Right lobe of liver (tissue), 6 donors: ENCODE results near the gene TRIM24. TPM values are rescaled to one million over a fixed set of nuclear protein-coding genes. Genes with fewer than 3 reads are reported as not detected.
A peak's percentile ranks its signal among the peaks of the same experiment; 100 is the strongest.
"Not testable (repeated sequence)": the region's sequence is repeated elsewhere in the genome, so short reads cannot be mapped to it uniquely, and the experiment has no call there.

Source experiments
- ATAC-seq, 4 donors: fragments of 200-7000 bp; cut with Tn5 transposase; one replicate each; pipeline ENCODE4 v1.9.1; 2020; ENCODE audit warnings: mild to moderate bottlenecking in 4 of 4, moderate library complexity in 4 of 4
- DNase-seq, 3 donors: peaks; one replicate each; pipeline ENCODE4 v3.0.0-alpha.2; 2020
- H3K27ac ChIP-seq, 3 donors: fragments of 200-600 bp; one replicate each; pipeline ENCODE4 v1.8.0; 2022
- H3K27me3 ChIP-seq, 2 donors: fragments of 200-600 bp; one replicate each; pipeline ENCODE4 v1.8.0; 2022
- H3K36me3 ChIP-seq, 4 donors: fragments of 200-600 bp; sonication (generic) in 1 of 4; one replicate each; pipeline versions ENCODE4 v1.5.1 to v1.8.0; 2017 to 2022; ENCODE audit warnings: control low read depth in 1 of 4
- H3K4me1 ChIP-seq, 4 donors: fragments of 200-600 bp; sonication (generic) in 1 of 4; one replicate each; pipeline versions ENCODE4 v1.5.1 to v1.8.0; 2017 to 2022; ENCODE audit warnings: control low read depth in 1 of 4
- H3K4me3 ChIP-seq, 3 donors: fragments of 200-600 bp; one replicate each; pipeline ENCODE4 v1.8.0; 2022
- H3K9me3 ChIP-seq, 4 donors: fragments of 200-600 bp; sonication (generic) in 1 of 4; one replicate each; pipeline versions ENCODE4 v1.5.1 to v1.8.0; 2017 to 2022; ENCODE audit warnings: control low read depth in 1 of 4
- POLR2A ChIP-seq: fragments of 450-650 bp; IDR thresholded peaks from one replicate; pipeline ENCODE4 v1.6.1; 2017; ENCODE audit warnings: antibody characterized with exemption, mild to moderate bottlenecking
- WGBS: methylation state at CpG from one replicate; pipeline ENCODE4 v1.1.6; 2018; ENCODE audit warnings: low coverage, low lambda C conversion rate; ENCODE audit not compliant: insufficient coverage; ENCODE audit errors: missing lambda C conversion rate; 5-methylcytosine and 5-hydroxymethylcytosine counted together
- intact Hi-C, 2 donors: fragments of 100-400 bp; cut with DNase I; formaldehyde crosslinking; loops; one replicate each; pipeline versions ENCODE4 v1.11.2 to v1.14.1; 2022
- total RNA-seq, 6 experiments: library from RNA; depleted of rRNA in 2 of 6; stranded (reverse); fragments of >200 nt in 2 of 6; fragmentation: NEBNext Ultra II Directional in 3 of 6; extraction: Animal tissue kit (Norgen Biotek cat#: 25700) in 3 of 6; gene quantifications; one replicate each; pipeline versions ENCODE4 v1.1.0 to v1.2.4, GENCODE V29; 2016 to 2023
- TF ChIP-seq, protein P1 (sequence below), 4 donors: fragments of 200-600 bp in 3 of 4; fragments of 450-650 bp in 1 of 4; IDR thresholded peaks; one replicate each; pipeline versions ENCODE4 v1.5.1 to v1.8.0; 2016 to 2022; ENCODE audit warnings: antibody characterized with exemption in 4 of 4, mild to moderate bottlenecking in 2 of 4
- donor health status: DM: no; HTN: yes; CAD: no.
- donor health status: DM: no; HTN: no; CAD: no.
- donor health status: DM: no; HTN: no; CAD: no.
- donor health status: DM: no; HTN: yes; CAD: no.
- donor health status: DM: no; HTN: yes; CAD: no.

The TRIM24 gene
- total RNA-seq, 6 experiments from 2014 or later = 14.5 to 18.9 (median 16.5) TPM

DNA sequence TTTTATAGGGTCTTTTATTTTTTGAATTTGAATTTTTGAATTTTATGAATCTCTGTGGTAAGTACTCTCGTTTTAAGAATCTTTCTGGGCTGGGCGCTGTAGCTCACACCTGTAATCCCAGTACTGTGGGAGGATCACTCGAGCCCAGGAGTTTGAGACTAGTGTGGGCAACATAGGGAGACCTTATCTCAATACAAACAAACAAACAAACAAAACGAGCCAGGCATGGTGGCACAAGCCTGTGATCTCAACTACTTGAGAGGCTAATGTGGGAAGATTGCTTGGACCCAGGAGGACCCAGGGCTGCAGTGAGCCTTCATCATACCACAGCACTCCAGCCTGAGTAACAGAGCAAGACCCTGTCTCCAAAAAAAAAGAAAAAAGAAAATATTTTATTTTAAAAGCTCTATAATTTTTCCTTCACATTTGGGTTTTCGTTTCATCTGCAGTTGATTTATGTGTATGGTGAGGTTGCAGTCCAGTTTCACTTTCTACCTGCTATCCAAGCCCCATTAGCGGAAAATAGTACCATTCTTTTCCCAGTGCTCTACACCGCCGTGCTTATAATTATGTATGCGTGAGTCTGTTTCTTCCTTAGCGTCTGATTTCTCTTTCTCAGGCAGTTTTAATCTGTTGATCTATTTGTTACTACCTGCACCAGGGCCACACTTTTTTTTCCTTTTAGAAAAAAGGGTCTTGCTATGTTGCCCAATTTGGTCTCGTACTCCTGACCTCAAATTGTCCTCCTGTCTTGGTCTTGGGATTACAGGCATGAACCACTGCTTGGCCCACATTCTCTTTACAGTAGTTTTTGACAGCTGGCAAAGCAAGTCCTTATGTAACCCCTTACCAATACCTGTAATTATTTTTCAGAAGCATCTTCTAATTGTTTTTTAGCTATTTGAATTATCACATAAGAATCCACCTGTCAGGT is 21.7 kb downstream of the TRIM24 start:
- ATAC-seq (no peak), DNase-seq (no peak)
- TF ChIP-seq, protein P1, sequence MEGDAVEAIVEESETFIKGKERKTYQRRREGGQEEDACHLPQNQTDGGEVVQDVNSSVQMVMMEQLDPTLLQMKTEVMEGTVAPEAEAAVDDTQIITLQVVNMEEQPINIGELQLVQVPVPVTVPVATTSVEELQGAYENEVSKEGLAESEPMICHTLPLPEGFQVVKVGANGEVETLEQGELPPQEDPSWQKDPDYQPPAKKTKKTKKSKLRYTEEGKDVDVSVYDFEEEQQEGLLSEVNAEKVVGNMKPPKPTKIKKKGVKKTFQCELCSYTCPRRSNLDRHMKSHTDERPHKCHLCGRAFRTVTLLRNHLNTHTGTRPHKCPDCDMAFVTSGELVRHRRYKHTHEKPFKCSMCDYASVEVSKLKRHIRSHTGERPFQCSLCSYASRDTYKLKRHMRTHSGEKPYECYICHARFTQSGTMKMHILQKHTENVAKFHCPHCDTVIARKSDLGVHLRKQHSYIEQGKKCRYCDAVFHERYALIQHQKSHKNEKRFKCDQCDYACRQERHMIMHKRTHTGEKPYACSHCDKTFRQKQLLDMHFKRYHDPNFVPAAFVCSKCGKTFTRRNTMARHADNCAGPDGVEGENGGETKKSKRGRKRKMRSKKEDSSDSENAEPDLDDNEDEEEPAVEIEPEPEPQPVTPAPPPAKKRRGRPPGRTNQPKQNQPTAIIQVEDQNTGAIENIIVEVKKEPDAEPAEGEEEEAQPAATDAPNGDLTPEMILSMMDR (IDR thresholded peaks at IDR 0.05) = no peak
- no peak for TF ChIP-seq POLR2A
- Histone ChIP-seq H3K9me3 (no peaks in the 10 kb centered on the region), H3K27me3 (no peaks in the 10 kb centered on the region), H3K36me3 (no peaks in the 10 kb centered on the region), H3K4me3 (no peak overlapping the region), H3K27ac (no peak overlapping the region), H3K4me1 (peaks cover 0 to 33% (median 12%) of the 10 kb centered on the region in 4 donors)
- 72% methylated on average over 11 of the region's 11 CpGs for WGBS
- intact Hi-C loops = no loop called here

DNA sequence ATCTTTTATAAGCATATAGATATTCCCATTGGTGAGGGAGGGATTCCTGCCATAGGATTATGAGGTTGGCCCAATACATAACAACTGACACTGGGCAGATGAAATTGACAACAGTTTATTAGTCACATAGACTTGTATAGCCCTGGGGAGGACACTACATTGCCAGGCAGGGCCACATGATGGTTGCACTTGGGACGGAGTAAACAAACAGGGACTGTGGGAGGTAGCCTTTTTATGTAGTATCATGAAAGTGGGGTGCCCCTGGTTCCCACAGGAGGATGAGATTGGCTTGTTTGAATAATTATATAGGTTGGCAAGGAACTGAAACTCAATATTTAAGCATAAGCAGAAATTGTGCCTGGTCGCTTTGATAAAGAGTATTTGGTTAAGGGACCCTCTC is 23.5 kb downstream of the TRIM24 start:
- 71% methylated on average over 2 of the region's 2 CpGs for WGBS
- peak in 2 of 4 donors; percentile 32 to 45 for ATAC-seq
- DNase-seq = no peak
- H3K27me3 ChIP-seq = no peaks in the 10 kb centered on the region
- H3K9me3 ChIP-seq = no peaks in the 10 kb centered on the region
- intact Hi-C loops = no loop called here
- H3K27ac ChIP-seq = no peak overlapping the region
- H3K36me3 ChIP-seq = no peaks in the 10 kb centered on the region
- H3K4me1 ChIP-seq = peaks cover 0 to 18% (median 4%) of the 10 kb centered on the region in 4 donors
- TF ChIP-seq, protein P1 (IDR thresholded peaks at IDR 0.05) = no peak
- no peak for TF ChIP-seq POLR2A
- no peak overlapping the region for H3K4me3 ChIP-seq

DNA sequence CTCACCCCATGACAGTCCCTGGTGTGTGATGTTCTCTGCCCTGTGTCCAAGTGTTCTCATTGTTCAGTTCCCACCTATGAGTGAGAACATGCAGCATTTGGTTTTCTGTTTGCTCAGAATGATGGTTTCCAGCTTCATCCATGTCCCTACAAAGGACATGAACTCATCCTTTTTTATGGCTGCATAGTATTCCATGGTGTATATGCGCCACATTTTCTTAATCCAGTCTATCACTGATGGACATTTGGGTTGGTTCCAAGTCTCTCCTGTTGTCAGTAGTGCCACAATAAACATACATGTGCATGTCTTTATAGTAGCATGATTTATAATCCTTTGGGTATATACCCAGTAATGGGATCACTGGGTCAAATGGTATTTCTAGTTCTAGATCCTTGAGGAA is 25.4 kb downstream of the TRIM24 start:
- H3K4me1 ChIP-seq, ATAC-seq, H3K36me3 ChIP-seq, H3K27me3 ChIP-seq, H3K9me3 ChIP-seq, DNase-seq, H3K4me3 ChIP-seq, intact Hi-C loops, H3K27ac ChIP-seq: not testable (repeated sequence)
- WGBS = 100% methylated on average over 1 of the region's 1 CpG

DNA sequence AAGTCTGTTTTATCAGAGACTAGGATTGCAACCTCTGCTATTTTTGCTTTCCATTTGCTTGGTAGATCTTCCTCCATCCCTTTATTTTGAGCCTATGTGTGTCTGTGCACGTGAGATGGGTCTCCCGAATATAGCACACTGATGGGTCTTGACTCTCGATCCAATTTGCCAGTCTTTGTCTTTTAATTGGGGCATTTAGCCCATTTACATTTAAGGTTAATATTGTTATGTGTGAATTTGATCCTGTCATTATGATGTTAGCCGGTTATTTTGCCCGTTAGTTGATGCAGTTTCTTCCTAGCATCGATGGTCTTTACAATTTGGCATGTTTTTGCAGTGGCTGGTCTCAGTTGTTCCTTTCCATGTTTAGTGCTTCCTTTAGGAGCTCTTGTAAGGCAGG is 29.1 kb downstream of the TRIM24 start:
- DNase-seq, ATAC-seq, H3K4me3 ChIP-seq, intact Hi-C loops, H3K27ac ChIP-seq, H3K27me3 ChIP-seq, H3K36me3 ChIP-seq, H3K9me3 ChIP-seq: not testable (repeated sequence)
- peaks cover 0 to 12% (median 0%) of the 10 kb centered on the region in 4 donors for H3K4me1 ChIP-seq
- 96% methylated on average over 6 of the region's 6 CpGs for WGBS

DNA sequence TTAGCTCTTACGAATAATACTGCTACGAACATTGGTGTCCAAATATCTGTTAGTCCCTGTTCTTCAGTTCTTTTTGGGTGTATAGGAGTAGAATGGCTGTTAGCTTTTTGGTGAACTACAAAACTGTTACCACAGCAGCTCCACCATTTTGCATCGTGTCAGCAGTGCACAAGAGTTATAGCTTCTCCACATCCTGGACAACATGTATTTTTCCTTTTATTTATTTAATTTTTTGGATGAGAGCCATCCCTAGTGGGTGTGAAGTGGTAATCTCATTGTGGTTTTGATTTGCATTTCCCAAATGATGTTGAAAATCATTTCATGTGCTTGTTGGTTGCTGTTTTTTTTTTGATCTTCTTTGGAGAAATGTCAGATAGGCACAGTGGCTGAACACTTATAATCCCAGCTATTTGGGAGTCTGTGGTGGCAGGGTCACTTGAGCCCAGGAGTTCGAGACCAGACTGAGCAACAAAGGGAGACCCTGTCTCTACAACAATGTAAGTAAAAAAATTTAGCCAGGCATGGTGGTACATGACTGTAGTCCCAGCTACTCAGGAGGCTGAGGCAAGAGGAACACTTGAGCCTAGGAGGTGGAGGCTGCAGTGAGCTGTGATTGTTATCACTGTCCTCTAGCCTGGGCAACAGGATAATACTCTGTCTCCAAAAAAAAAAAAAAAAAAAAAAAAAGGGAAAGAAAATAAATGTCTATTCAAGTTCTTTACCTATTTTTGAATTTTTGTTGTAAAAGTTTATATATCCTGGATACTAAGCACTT is 31.7 kb downstream of the TRIM24 start:
- 74% methylated on average over 4 of the region's 4 CpGs for WGBS
- no peaks in the 10 kb centered on the region for H3K27me3 ChIP-seq
- DNase-seq = no peak
- H3K4me1 ChIP-seq = peaks cover 0 to 12% (median 0%) of the 10 kb centered on the region in 4 donors
- no peak overlapping the region for H3K27ac ChIP-seq
- intact Hi-C loops = no loop called here
- no peaks in the 10 kb centered on the region for H3K36me3 ChIP-seq
- H3K4me3 ChIP-seq = no peak overlapping the region
- ATAC-seq = no peak
- no peaks in the 10 kb centered on the region for H3K9me3 ChIP-seq
- no peak for TF ChIP-seq POLR2A
- TF ChIP-seq, protein P1 (IDR thresholded peaks at IDR 0.05) = no peak
